Prostate gland (tissue), 2 donors: ENCODE results near the gene BRD3OS.

ENCODE experiments used
- CTCF ChIP-seq, 4 experiments: fragments of 200-600 bp in 2 of 4; fragments of 450-650 bp in 2 of 4; sonication (generic) in 2 of 4; IDR thresholded peaks; 1 replicate in 3 of 4; 2 replicates in 1 of 4; pipeline ENCODE4 v1.5.1; 2016 to 2019; ENCODE audit warnings: antibody characterized with exemption in 4 of 4, mild to moderate bottlenecking in 2 of 4, moderate library complexity in 2 of 4
- POLR2AphosphoS5 ChIP-seq: sonication (generic); formaldehyde crosslinking; IDR thresholded peaks from one replicate; pipeline ENCODE4 v1.6.1; 2017; ENCODE audit warnings: antibody characterized with exemption

- TF ChIP-seq POLR2AphosphoS5 (no peak), CTCF (IDR thresholded peaks at IDR 0.05) (no peak)
Observed at GRCh38 chr9:133979921-133980863, 45.1 kb upstream of the BRD3OS start.
